AML-193 (cell line): ENCODE results near the gene A2ML1.
"Not testable (repeated sequence)": the region's sequence is repeated elsewhere in the genome, so short reads cannot be mapped to it uniquely, and the experiment has no call there.

Experiments
- DNase-seq, 2 experiments: peaks; one replicate each; lab custom pipeline; 2025; lab: John Stamatoyannopoulos, UW

The A2ML1 gene

GRCh38 chr12:8822298-8822697 lies at the start of gene A2ML1:
Gene A2ML1, plus strand, starts transcription at chr12:8822621. Its CDS starts 31 bp downstream, at chr12:8822652.
- no peak for DNase-seq

- DNase-seq = no peak
These were observed 49.0 kb upstream of the A2ML1 start for GRCh38 chr12:8773461-8773860.

GRCh38 chr12:8779281-8779680 lies 43.1 kb upstream of the A2ML1 start:
- DNase-seq = no peak

DNA sequence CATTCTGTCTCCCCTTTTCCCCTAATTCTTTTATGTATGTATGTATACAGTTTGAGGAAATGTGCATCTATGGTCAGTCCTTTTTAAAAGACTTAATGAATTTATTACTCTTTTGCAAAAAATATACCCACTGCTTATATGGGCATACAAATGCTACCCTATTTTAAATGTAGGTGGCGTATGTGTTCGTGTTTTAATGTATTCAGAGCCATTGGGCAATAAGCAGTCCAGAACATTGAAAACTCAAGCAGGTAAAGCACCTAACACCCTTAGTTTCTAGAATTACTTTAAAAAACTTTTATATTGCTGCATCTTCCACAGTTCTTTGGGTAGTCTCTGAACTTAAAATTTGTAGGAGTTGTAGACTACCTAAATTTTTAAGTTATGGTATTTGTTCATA lies 42.6 kb upstream of the A2ML1 start:
- DNase-seq = no peak

GRCh38 chr12:8780389-8780788 lies 42.0 kb upstream of the A2ML1 start:
- peak; percentile 41 to 53 for DNase-seq

GRCh38 chr12:8781381-8782127 lies 40.9 kb upstream of the A2ML1 start:
- DNase-seq = no peak

GRCh38 chr12:8784290-8784888 lies 38.0 kb upstream of the A2ML1 start:
- DNase-seq = no peak

DNA sequence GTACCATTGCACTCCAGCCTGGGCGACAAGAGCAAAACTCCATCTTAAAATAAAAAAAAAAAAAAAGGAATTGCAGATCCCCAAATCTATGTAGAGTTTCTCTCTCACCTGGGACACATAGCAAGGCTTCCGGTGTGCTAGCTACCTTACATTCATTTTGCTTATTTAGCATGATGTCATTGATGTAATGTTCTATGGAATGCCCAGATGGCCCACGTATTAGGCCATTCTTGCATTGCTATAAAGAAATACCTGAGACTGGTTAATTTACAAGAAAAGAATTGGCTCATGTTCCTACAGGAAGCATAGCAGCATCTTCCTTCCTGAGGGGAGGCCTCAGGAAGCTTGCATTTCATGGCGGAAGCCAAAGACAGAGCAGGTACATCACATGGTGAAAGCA lies 36.9 kb upstream of the A2ML1 start:
- DNase-seq = no peak

- not testable (repeated sequence) for DNase-seq
These were observed 35.2 kb upstream of the A2ML1 start for GRCh38 chr12:8787206-8787605.

DNA sequence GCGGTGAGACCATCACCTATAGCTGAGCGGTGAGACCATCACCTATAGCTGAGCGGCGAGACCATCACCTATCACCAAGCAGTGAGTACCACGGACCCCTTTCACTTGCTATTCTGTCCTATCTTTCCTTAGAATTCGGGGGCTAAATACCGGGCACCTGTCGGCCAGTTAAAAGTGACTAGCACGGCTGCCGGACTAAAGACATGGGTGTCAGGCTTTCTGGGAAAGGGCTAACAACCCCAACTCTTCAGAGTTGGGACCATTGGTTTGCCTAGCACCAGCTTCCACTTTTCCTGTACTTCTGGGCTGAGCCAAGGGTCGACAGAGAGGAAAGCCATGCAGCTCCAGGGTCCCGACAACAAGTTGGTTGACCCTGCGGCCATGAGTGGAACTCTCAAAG lies 33.7 kb upstream of the A2ML1 start:
- DNase-seq = not testable (repeated sequence)

GRCh38 chr12:8789341-8790013 lies 32.9 kb upstream of the A2ML1 start:
- not testable (repeated sequence) for DNase-seq

DNA sequence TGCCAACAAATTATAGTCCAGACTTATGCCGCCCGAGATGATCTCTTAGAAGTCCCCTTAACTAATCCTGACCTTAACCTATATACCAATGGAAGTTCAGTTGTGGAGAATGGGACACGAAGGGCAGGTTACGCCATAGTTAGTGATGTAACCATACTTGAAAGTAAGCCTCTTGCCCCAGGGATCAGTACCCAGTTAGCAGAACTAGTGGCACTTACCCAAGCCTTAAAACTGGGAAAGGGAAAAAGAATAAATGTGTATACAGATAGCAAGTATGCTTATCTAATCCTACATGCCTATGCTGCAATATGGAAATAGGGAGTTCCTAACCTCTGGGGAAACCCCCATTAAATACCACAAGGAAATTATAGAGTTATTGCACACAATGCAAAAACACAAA lies 29.2 kb upstream of the A2ML1 start:
- DNase-seq = not testable (repeated sequence)

- not testable (repeated sequence) for DNase-seq
These were observed 27.8 kb upstream of the A2ML1 start for GRCh38 chr12:8794611-8795010.

- no peak for DNase-seq
These were observed 25.4 kb upstream of the A2ML1 start for GRCh38 chr12:8796831-8797626.

DNA sequence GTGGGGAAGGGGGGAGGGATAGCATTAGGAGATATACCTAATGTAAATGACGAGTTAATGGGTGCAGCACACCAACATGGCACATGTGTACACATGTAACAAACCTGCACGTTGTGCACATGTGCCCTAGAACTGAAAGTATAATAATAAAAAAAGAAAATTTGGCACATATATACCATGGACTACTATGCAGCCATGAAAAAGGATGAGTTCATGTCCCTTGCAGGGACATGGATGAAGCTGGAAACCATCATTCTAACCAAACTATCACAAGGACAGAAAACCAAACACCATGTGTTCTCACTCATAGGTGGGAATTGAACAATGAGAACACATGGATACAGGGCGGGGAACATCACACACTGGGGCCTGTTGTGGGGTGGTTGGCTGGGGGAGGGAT lies 21.2 kb upstream of the A2ML1 start:
- not testable (repeated sequence) for DNase-seq

GRCh38 chr12:8804833-8805232 lies 17.6 kb upstream of the A2ML1 start:
- not testable (repeated sequence) for DNase-seq

DNA sequence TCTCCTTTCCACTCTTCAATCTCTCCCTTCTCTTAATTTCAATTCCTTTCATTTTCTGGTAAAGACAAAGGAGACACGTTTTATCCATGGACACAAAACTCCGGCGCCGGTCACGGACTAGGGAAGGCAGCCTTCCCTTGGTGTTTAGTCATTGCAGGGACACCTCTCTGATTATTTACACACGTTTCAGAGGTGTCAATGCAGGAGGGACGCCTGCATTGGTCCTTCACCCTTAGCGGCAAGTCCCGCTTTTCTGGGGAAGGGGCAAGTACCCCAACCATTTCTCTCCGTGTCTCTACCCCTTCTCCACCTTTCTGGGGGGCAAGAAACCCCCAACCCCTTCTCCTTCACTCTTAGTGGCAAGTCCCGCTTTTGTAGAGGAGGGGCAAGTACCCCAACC lies 16.9 kb upstream of the A2ML1 start:
- DNase-seq = not testable (repeated sequence)

GRCh38 chr12:8807084-8807483 lies 15.3 kb upstream of the A2ML1 start:
- not testable (repeated sequence) for DNase-seq

- not testable (repeated sequence) for DNase-seq
These were observed 12.3 kb upstream of the A2ML1 start for GRCh38 chr12:8810112-8810511.

DNA sequence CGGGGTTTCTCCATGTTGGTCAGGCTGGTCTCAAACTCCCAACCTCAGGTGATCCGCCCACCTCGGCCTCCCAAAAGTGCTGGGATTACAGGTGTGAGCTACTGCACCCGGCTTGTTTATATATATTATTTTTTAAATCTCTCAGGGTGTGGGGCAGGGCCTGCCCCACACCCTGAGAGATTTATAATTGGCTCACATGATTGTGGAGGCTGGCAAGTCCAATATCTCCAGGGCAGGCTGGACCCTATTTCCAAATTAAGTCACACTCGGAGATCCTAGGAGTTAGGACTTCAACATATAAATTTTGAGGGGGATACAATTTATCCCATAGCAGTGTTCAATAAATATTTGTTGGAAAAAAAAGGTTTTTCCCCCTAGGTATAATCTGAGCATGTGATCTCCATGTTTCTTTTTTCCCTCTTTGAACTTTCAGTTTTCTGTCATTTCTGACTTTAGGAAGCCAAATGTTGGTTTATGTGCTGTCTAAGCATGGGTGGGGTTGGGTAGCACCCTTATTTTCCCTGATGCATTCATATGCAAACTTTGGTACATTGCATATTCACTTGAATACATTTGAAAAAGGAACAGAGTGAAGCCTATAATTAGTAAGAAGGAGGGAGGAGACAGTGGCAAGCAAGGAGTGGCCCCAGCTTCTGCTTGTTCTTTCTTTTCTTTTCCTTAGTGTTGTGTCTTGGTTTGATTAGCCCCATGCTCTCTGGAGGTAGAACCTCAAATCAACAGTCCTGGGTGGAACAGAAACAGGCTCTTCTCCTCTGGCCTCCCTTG lies 8.7 kb upstream of the A2ML1 start:
- DNase-seq = no peak

DNA sequence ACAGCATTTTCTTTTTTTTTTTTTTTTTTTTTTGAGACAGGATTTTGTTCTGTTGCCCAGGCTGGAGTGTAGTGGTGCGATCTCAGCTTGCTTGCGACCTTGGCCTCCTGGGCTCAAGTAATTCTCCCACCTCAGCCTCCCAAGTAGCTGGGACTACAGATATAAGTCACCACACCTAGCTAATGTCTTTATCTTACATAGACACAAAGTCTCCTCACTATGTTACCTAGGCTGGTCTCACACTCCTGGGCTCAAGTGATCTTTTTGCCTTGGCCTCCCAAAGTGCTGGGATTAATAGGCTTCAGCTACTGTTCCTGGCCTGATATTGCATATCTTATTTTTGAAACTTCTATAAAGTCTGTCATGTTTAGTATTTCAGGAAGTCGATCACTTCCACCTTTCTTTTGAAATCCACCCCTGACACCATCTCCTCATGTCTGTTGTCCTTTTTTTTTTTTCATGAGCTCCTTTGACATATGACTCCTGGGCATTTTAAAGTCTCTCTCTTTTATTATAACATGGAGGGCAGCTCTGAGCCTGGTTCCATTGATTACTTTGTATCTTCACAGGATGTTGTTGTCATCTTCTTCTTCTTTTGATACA lies 5.9 kb upstream of the A2ML1 start:
- peak; percentile 32 to 53 for DNase-seq
